Ovary (tissue), 3 donors: ENCODE data around the gene GPR32.

Source experiments
- CTCF ChIP-seq, 3 donors: fragments of 450-650 bp in 2 of 3; fragments of 200-600 bp in 1 of 3; IDR thresholded peaks; one replicate each; pipeline versions ENCODE4 v1.5.1 to v1.8.0; 2016 to 2022; ENCODE audit warnings: antibody characterized with exemption in 3 of 3, mild to moderate bottlenecking in 1 of 3
- EP300 ChIP-seq: sonication (generic); formaldehyde crosslinking; IDR thresholded peaks from one replicate; pipeline ENCODE4 v1.6.1; 2017; ENCODE audit warnings: antibody characterized with exemption
- POLR2A ChIP-seq: fragments of 450-650 bp; IDR thresholded peaks from one replicate; pipeline ENCODE4 v1.6.1; 2017; ENCODE audit warnings: antibody characterized with exemption, mild to moderate bottlenecking, moderate library complexity
- donor health status: DM: no; HTN: no; CAD: no.

GRCh38 chr19:50819636-50820035, 49.4 kb downstream of the GPR32 start:
- TF ChIP-seq EP300 = no peak
- no peak for TF ChIP-seq CTCF (IDR thresholded peaks at IDR 0.05)
- no peak for TF ChIP-seq POLR2A
